GM19452 (cell line): Measurements from ENCODE around the gene LRPAP1.

Source experiments
- ATAC-seq: cut with Tn5 transposase; IDR thresholded peaks from one replicate; pipeline ENCODE4 v1.9.1; 2021; ENCODE audit not compliant: unreplicated experiment

LRPAP1 gene

DNA sequence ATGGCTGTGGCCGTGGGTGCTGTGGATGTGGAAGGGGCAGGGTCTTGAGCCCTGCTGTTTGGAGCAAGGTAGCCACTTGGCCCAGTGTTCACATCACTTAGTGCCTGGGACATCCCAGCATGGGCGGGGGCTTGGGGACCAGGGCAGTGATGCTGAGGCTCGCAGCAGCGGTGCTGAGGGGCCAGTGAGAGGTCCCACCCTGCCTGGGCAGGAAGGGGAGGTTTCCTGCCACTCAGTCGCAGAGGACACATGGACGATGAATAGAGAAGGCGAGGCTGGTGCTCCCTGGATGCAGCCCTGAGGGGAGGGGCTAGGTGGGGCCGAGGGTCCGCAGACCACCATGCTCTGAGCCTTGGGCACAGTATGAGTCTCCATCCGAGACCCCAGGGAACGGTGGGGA lies 43.4 kb downstream of the LRPAP1 start:
- ATAC-seq = no peak

DNA sequence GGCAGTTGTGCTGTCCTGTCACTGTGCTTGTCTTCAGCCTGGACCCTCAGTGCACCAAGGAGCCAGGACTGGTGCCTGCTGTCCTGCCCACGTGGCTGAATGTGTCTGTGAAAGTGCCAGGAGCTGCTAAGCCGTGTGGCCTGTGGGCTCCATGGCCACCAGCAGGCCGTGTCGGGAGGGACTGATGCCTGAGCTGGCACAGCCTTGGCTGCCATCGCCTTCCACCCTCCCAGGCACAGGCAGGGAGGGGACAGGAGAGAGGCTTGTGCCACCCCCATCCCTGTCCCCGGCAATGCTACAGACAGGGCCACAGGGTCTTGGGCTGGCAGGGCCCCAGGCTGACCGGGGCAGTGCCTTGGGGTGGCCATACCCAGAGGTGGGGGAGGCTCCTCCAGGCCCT lies 44.4 kb downstream of the LRPAP1 start:
- ATAC-seq = no peak

DNA sequence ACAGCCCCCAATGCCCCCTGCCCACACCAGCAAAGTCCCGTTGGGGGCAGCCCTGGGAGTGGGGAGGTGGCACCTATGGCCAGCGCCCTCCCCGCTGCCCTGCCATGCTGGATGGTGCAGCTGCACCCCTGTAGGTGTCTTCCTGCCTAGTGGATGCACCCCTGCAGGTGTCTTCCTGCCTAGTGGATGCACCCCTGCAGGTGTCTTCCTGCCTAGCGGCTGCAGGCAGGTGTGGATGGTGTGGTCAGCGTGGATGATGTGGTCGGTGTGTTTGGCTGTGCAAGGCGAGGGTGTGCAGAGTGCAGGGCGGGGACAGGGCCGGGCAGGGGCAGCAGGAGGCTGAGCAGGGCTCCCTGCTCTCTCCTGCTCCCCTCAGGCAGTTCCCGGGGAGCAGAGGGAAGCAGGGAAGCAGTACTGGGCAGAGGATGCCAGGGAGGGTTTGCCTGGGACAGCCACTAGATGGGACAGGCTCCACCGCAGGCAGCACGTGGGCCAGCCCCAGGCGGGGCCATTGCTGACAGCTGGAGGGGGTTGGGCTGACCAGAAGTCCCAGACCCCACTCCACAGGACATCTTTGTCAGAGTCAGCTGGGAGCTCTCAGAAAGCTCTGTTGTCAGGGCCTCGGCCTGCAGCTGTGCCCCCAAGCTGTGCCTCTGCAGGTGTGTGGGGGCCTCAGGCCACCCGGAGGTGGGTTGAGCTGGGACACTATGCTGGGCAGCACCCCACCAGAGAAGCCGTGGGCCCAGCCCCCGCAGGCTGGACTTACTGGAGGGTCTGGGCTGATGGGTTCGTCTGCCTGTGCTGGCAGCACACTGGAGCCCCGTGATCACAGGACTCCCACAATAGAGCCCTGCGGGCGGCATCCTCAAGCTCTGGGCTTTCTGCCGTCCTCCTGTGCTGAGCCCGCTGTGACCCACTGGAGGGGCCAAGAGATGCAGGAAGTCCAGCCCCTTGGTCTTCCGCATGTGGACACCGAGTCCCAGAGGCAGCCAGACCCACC lies 45.4 kb downstream of the LRPAP1 start:
- no peak for ATAC-seq

DNA sequence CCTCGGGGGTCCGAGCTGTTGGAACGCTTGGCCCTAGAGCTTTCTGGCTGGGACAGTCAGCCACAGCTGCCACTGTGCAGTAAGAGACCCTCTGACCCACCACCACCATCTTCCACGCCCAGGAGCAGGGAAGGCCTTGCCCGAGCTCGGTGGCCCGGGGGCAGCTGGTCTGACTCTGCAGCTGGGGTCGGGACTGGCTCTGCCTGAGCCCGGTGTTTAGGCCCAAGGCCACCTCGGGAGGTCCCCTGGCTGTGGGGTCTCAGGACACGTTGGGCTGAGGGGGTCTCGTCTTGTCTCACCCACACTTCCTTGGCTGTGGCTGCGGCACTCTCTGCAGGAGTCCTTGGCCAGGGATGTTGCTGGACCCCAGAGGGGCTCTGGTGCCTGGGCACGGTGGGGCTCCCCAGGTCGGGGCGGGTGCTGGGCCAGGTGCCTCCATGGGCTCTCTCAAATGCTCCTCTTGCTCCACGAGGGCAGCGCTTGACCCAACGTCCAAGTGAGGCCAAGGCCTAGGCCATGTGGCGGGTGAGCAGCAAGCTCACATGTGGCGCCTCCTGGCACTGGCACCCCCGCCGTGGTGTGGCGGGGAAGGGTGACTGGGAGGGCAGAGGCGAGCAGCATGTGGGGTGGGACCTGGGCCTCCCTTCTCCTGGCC lies 46.2 kb downstream of the LRPAP1 start:
- ATAC-seq = no peak

DNA sequence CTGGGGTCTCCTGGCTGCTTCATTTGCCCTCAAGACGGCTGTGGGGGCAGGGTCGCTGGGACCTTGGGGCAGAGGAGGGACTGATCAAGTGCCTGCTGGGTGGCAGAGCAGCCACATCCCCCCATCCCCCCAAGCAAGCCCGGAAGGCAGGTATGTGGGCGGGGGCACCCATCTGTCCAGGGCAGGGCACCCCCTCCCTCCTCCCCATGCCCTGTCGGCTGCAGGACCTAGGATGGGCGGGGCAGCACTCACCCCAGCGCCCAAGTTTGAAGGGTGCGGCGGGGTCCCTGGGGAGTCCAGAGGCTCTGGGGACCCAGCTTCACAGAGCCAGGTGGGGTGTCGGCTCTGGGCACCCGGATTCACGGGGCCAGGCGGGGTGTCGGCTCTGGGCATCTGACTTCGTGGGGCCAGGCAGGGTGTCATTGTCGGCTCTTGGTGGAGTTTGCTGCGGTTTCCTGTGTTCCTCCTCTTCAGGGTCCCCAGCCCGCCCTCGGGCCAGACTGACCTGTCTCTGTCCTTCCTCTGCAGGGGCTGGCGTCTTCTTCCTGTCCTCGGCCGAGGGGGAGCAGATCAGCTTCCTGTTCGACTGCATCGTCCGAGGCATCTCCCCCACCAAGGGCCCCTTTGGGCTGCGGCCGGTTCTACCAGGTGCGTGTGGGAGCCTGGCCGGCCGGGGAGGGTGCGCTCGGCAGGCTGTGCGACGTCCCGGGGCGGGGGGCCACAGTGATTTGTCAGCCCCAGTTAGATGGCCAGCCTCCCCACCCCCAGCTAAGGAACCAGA lies 47.0 kb downstream of the LRPAP1 start:
- no peak for ATAC-seq

DNA sequence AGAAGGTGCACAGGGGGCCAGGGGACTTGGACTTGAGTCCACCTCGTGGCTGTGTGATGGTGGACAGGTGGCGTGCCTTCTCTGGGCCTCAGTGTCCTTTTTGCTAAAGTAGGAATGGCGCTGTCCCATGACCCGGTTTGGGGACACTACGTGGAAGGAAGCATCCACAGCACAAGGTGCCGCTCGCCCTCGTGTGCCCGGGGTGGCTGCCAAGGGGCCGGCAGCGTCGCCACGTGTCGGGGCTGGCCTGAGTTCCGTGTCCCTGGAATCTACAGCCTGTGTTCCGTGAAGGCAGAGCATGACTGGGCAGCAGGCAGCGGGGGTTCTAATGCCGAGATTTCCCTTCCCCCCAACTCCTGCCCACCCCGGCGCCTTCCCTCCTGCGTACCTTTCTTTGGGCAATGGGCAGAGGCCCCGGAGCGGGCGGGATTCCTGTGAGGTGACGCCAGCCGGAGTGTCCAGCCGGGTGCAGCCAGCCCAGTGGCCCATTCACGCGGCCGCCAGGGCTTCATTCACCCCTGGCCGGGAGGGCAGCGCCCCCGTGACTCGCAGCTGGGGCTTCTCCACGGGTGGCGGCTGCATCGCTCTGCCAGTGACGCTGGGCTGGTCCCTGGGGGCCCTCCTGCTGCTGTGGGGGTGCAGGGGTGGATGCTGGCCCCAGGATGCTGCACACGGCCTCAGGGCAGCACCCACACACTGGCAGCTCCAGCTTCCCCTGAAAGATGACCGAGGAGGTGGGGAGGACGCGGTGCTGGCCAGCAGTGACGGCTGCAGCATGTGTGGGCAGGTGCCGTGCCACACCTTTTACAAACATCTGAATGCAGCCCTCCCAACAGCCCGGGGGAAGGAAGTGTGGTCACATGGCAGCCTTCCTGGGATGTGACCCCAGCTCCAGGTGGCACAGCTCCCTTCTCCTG lies 47.9 kb downstream of the LRPAP1 start:
- ATAC-seq = no peak

DNA sequence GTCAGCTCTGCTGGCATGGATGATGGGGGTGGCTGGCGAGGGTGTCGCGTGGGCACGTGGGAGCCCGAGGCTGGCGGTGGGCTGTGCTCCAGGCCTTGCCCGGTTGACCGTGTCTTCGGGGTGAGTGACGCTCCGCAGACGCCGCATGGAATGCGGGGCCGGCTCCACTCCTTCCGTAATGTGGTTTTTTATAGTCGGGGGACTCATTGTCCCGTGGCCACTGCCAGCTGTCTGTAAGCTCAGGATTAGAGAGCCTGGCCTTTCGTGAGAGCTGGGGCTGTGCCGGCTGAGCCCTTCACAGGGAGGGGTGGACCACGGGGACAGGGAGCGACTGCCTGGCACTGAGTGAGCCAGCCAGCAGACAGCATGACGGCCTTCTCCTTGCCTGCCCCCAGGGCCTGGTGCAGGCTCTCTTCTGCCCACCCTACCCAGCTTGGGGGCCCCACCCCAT lies 48.7 kb downstream of the LRPAP1 start:
- ATAC-seq = no peak

DNA sequence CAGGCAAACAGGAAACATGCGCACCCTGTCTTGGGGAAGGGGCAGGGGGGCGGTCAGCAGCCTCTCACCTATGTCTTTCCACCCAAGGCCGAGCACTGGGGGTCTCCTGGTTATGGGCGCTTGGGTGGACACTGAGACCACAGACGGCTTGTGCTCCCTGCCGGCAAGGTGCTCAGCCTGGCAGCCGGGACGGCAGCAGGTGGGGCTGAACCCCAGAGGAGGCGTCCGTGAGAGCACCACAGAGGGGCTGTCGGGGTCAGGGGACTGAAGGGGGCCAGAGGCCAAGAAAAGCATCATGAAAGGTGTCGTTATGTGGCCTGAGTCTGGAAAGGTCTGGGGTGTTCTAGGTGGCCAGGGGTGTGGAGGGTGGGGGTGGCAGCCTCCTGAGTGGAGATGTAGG lies 49.5 kb downstream of the LRPAP1 start:
- no peak for ATAC-seq

DNA sequence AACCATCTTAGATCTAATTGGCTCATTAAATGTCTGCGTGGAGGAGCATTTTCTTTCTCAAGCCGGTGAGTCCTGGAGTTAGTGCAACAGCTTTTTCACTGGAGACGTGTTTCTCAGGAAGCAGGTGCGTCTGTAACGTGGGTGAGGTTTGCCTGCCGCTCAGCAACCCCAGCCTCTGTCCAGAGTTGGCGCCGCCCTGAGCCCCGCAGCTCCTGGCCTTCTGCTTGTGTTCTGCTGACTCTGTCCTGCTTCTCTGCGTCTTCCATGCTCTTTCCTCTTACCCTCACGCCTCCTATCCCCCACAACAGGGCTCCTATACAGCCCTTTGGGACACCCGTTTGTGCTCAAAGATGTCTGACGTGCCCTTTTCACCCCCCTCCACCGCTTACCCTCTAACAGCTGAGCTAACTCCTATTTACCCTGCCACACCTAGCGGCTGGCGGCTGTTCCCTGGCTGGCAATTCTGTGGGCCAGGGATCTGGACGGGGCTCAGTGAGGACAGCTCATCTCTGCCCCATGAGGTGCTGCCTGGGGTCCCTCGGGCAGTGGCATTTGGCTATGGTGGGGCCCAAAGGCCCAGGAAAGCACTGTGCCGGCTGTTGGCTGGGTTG lies 50.3 kb downstream of the LRPAP1 start:
- ATAC-seq = no peak

DNA sequence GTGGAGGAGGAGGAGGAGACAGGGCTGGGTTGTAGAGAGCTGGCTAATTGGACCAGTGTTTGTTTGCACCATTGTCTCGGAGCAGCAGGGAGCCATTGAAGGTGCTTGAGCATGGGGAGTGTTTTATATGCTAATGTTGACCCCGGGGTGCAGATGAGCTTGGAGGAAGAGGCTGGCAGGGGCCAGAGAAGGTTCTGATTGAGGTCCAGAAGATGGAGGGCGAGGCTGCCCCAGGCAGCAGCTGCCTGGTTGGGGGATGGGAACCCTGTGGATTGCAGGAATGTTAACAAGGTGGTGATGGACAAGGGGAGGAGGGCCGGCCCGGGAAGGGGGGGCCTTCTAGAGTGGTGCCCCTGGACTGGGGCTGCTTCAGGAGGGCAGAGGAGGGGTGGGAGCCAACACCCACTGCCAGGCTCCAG lies 51.1 kb downstream of the LRPAP1 start:
- ATAC-seq = no peak

DNA sequence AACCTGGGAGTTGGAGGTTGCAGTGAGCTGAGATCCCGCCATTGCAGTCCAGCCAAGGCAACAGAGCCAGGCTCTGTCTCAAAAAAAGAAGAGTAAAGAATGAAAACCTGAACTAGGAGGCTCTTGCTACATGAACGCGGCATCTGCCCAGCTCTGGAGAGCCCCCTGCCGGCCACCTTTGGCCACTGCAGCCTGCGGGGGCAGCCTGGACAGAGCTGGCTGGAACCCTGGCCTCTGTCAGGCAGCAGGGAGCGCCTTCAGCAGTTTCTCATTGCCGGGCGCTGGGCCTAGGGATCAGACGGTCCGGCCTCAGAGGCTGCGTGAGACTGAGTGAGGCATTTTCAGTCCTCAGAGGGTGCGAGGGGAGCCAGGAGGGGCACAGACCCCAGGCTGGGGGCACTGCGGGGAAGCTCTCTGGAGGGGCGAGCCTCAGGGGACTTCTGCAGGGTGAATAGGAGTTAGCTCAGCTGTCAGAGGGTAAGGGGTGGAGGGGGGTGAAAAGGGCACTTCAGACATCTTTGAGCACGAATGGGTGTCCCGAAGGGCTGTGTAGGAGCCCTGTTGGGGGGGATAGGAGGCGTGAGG lies 51.6 kb downstream of the LRPAP1 start:
- peak; percentile 76 for ATAC-seq

DNA sequence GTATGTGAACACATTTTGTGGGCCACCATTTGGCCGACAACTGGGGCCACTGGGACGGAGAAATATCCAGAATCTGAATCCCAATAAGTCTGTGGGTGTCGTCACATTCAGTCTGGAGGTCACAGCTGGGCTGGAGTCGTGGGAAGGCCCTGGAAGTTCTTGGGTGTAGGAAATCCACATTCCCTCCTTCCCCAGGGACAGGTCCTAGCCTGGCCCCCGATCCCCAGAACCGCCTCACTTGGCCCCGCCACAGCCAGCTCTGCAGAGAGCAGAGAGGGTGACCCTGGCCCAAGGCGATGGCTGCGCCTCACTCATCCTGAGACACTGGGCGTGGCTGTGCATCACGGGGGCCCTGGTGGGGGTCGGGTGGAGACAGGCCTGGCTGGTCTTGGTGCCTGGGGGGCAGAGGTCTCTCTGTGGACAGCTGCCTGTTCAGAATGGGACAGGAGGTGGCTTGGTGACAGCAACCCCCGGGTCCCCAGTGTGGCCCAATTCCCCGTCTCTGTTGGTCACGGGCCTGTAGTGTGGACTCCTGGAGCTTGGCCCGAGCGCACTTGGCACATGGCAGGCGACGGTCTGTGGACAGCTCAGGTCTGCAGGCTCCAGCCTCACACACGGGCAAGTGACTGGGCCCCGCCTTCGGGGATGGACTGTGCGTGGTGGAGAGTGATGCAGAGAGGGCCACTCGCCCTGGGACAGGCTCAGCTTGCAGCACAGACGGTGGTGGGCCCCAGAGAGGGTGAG lies 52.7 kb downstream of the LRPAP1 start:
- no peak for ATAC-seq

DNA sequence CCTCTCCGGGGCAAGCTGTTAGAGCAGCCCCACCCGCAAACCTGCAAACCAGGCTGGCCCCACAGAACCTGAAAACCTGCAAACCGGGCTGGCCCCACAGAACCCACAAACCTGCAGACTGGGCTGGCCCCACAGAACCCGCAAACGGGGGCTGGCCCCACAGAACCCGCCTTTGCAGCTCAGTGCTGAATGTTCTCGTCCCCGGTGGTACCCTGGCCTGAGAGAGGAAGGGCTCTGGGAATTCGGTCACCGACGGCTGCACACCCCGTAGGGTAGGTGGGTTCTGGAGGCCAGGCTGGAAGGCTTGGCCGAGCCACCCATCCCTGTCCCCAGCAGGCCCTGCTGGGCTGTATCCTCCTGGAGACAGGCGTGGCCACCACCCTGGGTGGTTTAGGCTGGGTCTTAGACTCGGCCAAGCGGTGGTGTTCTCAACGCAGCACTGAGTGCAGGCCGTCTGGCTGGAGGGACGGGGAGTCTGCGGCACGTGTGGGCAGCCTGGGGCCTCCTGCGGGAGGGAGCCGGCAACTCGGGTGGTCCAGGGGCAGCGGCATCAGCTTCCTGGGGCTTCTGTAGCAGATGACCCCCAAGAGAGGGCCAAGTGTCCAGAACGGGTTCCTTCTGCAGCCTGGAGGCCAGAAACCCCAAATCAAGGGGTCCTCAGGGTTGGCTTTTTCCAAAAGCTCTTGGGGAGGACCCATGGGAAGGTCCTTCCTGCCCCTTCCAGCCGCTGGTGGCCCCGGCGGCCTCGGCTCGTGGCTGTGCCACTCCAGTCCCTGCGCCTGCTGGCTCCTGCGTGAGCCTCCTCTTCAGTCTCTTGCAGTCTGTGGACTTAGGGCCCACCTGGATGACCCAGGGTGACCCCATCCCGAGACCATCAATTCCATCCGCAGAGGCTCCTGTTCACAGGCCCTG lies 53.5 kb downstream of the LRPAP1 start:
- no peak for ATAC-seq

DNA sequence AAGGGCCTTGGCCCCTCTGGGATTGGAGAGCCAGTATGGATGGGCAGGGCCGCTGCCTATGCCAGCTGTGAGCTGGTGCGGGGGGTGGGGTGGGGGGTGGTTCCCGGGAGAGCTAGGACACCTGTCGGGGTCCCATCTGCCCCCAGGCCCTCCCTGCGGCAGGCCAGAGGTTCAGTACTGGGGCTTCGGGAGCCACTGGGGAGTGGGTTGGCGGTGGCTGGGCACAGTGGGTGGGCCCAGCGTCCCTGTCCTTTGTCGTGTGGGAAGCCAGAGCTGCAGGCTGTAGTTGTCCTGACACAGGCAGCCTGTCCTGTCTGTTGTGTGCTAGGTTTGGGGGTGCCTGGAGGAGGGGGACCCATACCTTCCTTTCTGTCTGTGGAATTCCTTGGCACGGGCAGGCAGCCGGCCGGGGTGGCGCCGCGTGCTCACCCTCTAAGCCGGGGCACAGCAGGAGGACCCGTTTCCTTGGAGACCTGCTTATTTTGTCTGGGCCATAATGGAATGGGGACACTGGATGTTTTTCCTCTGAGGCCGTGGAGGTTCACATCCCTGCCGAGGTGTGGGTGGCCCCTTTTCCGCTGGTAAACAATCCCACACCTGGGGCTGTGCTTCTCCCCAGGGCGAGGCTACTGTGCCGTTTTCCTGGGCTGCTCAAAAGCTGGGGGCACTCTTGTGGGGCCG lies 54.3 kb downstream of the LRPAP1 start:
- ATAC-seq = no peak

DNA sequence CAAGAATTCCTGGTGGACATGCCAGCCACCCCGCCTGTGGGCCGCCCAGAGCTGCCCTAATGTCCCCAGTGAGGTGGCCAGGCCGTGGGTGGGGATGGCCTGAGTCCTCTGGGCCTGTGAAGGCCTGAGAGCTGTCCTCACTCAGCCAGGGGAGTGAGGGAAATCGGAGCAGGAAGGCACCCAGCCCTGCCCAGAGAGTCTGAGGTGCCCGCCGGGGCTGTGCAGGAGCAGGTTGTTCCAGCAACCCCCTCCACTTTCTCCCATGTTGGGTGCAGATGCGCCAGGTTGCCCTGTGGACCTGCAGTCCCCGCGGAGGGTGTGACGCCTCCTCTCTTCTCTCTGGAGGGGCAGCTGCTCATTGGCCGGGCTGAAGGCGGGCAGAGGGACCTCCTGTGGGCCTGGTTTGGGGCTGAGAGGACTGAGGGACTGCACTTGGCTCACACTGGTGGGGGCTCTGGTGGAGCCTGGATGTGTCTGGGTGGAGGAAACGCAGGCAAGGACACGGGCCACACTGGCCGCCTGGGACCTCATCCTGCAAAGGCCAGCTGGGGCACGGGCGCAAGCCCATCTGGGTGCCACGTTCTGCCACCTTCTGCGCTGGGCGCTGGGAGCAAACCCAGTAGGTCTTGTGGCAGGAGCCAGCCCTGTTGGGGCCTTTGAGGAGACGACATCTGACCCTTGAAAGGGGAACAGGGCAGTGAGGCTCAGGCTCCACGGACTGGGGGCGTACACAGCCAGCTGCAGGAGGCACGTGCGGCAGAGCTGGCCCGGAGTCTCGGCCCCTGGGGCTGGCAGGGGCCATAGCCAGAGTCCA lies 55.1 kb downstream of the LRPAP1 start:
- no peak for ATAC-seq

DNA sequence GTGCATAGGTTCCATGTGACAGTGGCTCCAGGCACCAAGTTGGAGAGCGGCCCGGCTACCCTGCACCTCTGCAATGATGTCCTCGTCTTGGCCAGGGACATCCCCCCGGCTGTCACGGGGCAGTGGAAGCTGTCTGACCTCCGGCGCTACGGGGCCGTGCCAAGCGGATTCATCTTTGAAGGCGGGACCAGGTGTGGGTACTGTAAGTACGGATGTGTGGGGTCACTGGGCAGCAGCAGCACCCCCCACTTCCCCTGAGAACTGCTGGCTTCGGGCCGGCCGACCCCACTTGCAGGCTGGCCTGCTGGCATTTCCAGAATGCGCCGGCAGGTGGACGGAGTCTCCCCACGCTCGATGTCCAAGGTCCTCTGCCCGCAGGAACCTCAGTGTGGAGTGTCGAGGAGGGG lies 55.9 kb downstream of the LRPAP1 start:
- no peak for ATAC-seq
